H1 (cell line): Measurements from ENCODE around the gene SCN1B.

Source experiments
- CTCF ChIP-seq, 3 experiments: IDR thresholded peaks; 1 replicate in 2 of 3; 2 replicates in 1 of 3; pipeline versions ENCODE4 v1.5.1 to v1.6.1; 2011; ENCODE audit warnings: low read length in 3 of 3, mild to moderate bottlenecking in 3 of 3, inconsistent platforms in 2 of 3, low read depth in 1 of 3, moderate library complexity in 1 of 3; ENCODE audit not compliant: insufficient read depth in 1 of 3; ENCODE audit errors: control extremely low read depth in 1 of 3
- EP300 ChIP-seq, 2 experiments: IDR thresholded peaks; 1 replicate in 1 of 2; 2 replicates in 1 of 2; pipeline ENCODE4 v1.6.1; 2011 to 2012; ENCODE audit warnings: low read depth in 2 of 2, low read length in 2 of 2, mild to moderate bottlenecking in 2 of 2, borderline replicate concordance in 1 of 2, inconsistent platforms in 1 of 2, moderate library complexity in 1 of 2
- GABPA ChIP-seq: IDR thresholded peaks from 2 replicates; pipeline ENCODE4 v1.6.1; 2011; ENCODE audit warnings: mild to moderate bottlenecking, low read length, moderate library complexity, borderline replicate concordance; ENCODE audit not compliant: insufficient read depth
- MAFK ChIP-seq: IDR thresholded peaks from 2 replicates; pipeline ENCODE4 v1.6.1; 2012; ENCODE audit warnings: low read depth, mild to moderate bottlenecking, improper control_type of control experiment, low read length
- NRF1 ChIP-seq: IDR thresholded peaks from 2 replicates; pipeline ENCODE4 v1.6.1; 2011; ENCODE audit warnings: mild to moderate bottlenecking, low read depth, low read length, improper control_type of control experiment
- TF ChIP-seq, protein P1 (sequence below): IDR thresholded peaks from 2 replicates; pipeline ENCODE4 v1.6.1; 2012; ENCODE audit warnings: low read length, inconsistent platforms

DNA sequence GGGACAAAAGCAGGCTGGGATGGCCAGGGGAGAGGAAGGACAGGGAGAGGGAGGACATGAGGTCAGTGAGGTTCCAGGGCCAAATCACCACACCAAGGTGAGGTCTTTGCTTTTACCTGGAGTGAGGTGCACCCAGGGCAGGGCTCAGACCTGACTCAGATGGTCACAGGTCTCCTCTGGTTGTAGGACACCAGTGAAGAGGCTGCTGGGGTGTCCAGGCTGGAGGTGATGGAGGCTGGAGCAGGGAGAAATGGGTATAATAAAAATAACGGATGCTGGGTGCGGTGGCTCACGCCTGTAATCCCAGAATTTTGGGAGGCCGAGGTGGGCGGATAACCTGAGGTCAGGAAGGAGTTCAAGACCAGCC is 23.3 kb upstream of the SCN1B start:
- TF ChIP-seq CTCF (IDR thresholded peaks at IDR 0.05; ENCODE audit: control extremely low read depth in 1 of 3, insufficient read depth in 1 of 3, low read depth in 1 of 3, low read length in 3 of 3): no peak
- TF ChIP-seq, protein P1, sequence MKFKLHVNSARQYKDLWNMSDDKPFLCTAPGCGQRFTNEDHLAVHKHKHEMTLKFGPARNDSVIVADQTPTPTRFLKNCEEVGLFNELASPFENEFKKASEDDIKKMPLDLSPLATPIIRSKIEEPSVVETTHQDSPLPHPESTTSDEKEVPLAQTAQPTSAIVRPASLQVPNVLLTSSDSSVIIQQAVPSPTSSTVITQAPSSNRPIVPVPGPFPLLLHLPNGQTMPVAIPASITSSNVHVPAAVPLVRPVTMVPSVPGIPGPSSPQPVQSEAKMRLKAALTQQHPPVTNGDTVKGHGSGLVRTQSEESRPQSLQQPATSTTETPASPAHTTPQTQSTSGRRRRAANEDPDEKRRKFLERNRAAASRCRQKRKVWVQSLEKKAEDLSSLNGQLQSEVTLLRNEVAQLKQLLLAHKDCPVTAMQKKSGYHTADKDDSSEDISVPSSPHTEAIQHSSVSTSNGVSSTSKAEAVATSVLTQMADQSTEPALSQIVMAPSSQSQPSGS: no peak
- no peak for TF ChIP-seq NRF1
- TF ChIP-seq EP300 (IDR thresholded peaks at IDR 0.05; ENCODE audit: borderline replicate concordance in 1 of 2, low read depth in 2 of 2, low read length in 2 of 2): no peak
- no peak for TF ChIP-seq MAFK
- TF ChIP-seq GABPA: no peak
